GM12878 (cell line): ENCODE results near the gene PIGX. TPM values are rescaled to one million over a fixed set of nuclear protein-coding genes. Genes with fewer than 3 reads are reported as not detected.

Experiments used
- CEBPZ ChIP-seq: fragments of 150-350 bp; IDR thresholded peaks from 2 replicates; pipeline ENCODE4 v1.6.1; 2016; ENCODE audit warnings: low read depth, low read length
- CUX1 ChIP-seq: IDR thresholded peaks from 2 replicates; pipeline ENCODE4 v1.6.1; 2012; ENCODE audit warnings: improper control_type of control experiment, low read depth, low read length; ENCODE audit not compliant: insufficient replicate concordance
- MEF2A ChIP-seq: IDR thresholded peaks from 2 replicates; pipeline ENCODE4 v1.6.1; 2011; ENCODE audit warnings: low read depth, mild to moderate bottlenecking, low read length, moderate library complexity; ENCODE audit not compliant: insufficient read depth
- TAF1 ChIP-seq: IDR thresholded peaks from 2 replicates; pipeline ENCODE4 v1.6.1; 2011; ENCODE audit warnings: mild to moderate bottlenecking, low read depth, low read length, borderline replicate concordance
- TBL1XR1 ChIP-seq: IDR thresholded peaks from 2 replicates; pipeline ENCODE4 v1.6.1; 2012; ENCODE audit warnings: low read depth, low read length, improper control_type of control experiment
- polyA plus RNA-seq, 11 experiments: library from polyadenylated mRNA; depleted of rRNA in 4 of 11; unstranded in 6 of 11; stranded (reverse) in 5 of 11; fragments of >200 nt; fragmentation: Nextera tagmentation in 4 of 11; fragmentation: Illumina TruSeq in 1 of 11; extraction: Ambion mirVana in 4 of 11; extraction: Trizol in 1 of 11; gene quantifications; 1 replicate in 1 of 11; 2 replicates in 10 of 11; pipeline versions ENCODE4 v1.2.1 to v1.2.3, GENCODE V29; 2011 to 2016; ENCODE audit warnings: inconsistent platforms in 2 of 11, missing spikeins in 2 of 11, low read depth in 1 of 11
- total RNA-seq, 4 experiments: library from RNA; depleted of rRNA in 3 of 4; stranded (reverse); fragments of >200 nt in 3 of 4; fragmentation: Illumina TruSeq in 1 of 4; extraction: Trizol in 1 of 4; gene quantifications; 2 replicates each; pipeline versions ENCODE4 v1.2.1 to v1.2.3, GENCODE V29; 2013 to 2021

Gene PIGX
- total and polyA plus RNA-seq, 10 of the 15 experiments (the other 5 are each of a cell fraction or from before 2014, with no cell fraction given): 3.8 to 40.0 (median 22.3) TPM

GRCh38 chr3:196699749-196700148, 12.4 kb upstream of the PIGX start (continued):
- TF ChIP-seq CUX1 (no peak), CEBPZ (no peak), TBL1XR1 (no peak), MEF2A (no peak), TAF1 (no peak)
